Ovary (tissue), 3 donors: ENCODE measurements around the gene DUXB.

Experiments used
- CTCF ChIP-seq, 3 donors: fragments of 450-650 bp in 2 of 3; fragments of 200-600 bp in 1 of 3; IDR thresholded peaks; one replicate each; pipeline versions ENCODE4 v1.5.1 to v1.8.0; 2016 to 2022; ENCODE audit warnings: antibody characterized with exemption in 3 of 3, mild to moderate bottlenecking in 1 of 3
- EP300 ChIP-seq: sonication (generic); formaldehyde crosslinking; IDR thresholded peaks from one replicate; pipeline ENCODE4 v1.6.1; 2017; ENCODE audit warnings: antibody characterized with exemption
- donor health status: DM: no; HTN: no; CAD: no.

- TF ChIP-seq CTCF (IDR thresholded peaks at IDR 0.05) (no peak), EP300 (no peak)
Measured at GRCh38 chr16:75702242-75702641, 981 bp upstream of the DUXB start.
